Measurements from ENCODE around the gene SPAG16. TPM values are rescaled to one million over a fixed set of nuclear protein-coding genes. Genes with fewer than 3 reads are reported as not detected.

The SPAG16 gene
- total and polyA plus RNA-seq, 2 donors (not counting 1 experiment from before 2014, with no cell fraction given), result 3.4 to 8.6 TPM

GRCh38 chr2:213491376-213491775 lies 207.1 kb downstream of the SPAG16 start:
- no peaks in the 10 kb centered on the region for H3K9me3 Mint-ChIP-seq (ENCODE audit: insufficient read depth)
- ChIA-PET POLR2A (no interaction called here), CTCF (no interaction called here)
- H3K4me3 ChIP-seq (ENCODE audit: control extremely low read depth in 1 of 5, extremely low read depth in 1 of 5, insufficient read depth in 1 of 5, low read depth in 2 of 5, low read length in 4 of 5), result no peak overlapping the region
- H3K9ac ChIP-seq (ENCODE audit: low read length), result no peak overlapping the region
- no peaks in the 10 kb centered on the region for H3K4me1 ChIP-seq (ENCODE audit: control insufficient read depth in 2 of 2, insufficient read depth in 2 of 2, low read length in 2 of 2)
- no peak overlapping the region for H2AFZ ChIP-seq (ENCODE audit: insufficient read depth, low read depth, low read length, poor library complexity, severe bottlenecking)
- no peak for ATAC-seq (ENCODE audit: low read depth)
- intact Hi-C loops (cut with micrococcal nuclease), result no loop called here
- H3K27me3 Mint-ChIP-seq, result no peaks in the 10 kb centered on the region
- no peak overlapping the region for H3K4me2 ChIP-seq (replicated peaks; ENCODE audit: low read depth, low read length, poor library complexity, severe bottlenecking)
- no peaks in the 10 kb centered on the region for H3K36me3 ChIP-seq (replicated peaks in 1 of 2; ENCODE audit: control extremely low read depth in 1 of 2, control insufficient read depth in 1 of 2, extremely low read depth in 1 of 2, insufficient read depth in 2 of 2, low read length in 1 of 2)
- no peaks in the 10 kb centered on the region for H3K79me2 ChIP-seq (ENCODE audit: control insufficient read depth, insufficient read depth, low read length)
- H3K27ac ChIP-seq (ENCODE audit: low read length in 2 of 2), result no peak overlapping the region
- TF ChIP-seq EZH2 (IDR thresholded peaks at IDR 0.05; ENCODE audit: borderline replicate concordance, insufficient read depth, low read depth, low read length, poor library complexity, severe bottlenecking), result no peak
- TF ChIP-seq, protein P1, sequence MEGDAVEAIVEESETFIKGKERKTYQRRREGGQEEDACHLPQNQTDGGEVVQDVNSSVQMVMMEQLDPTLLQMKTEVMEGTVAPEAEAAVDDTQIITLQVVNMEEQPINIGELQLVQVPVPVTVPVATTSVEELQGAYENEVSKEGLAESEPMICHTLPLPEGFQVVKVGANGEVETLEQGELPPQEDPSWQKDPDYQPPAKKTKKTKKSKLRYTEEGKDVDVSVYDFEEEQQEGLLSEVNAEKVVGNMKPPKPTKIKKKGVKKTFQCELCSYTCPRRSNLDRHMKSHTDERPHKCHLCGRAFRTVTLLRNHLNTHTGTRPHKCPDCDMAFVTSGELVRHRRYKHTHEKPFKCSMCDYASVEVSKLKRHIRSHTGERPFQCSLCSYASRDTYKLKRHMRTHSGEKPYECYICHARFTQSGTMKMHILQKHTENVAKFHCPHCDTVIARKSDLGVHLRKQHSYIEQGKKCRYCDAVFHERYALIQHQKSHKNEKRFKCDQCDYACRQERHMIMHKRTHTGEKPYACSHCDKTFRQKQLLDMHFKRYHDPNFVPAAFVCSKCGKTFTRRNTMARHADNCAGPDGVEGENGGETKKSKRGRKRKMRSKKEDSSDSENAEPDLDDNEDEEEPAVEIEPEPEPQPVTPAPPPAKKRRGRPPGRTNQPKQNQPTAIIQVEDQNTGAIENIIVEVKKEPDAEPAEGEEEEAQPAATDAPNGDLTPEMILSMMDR (IDR thresholded peaks at IDR 0.05), result no peak
- no peaks in the 10 kb centered on the region for H3K27me3 ChIP-seq (replicated peaks in 1 of 4; ENCODE audit: control extremely low read depth in 1 of 4, control insufficient read depth in 3 of 4, insufficient read depth in 4 of 4, low read length in 3 of 4)
- no peaks in the 10 kb centered on the region for H3K4me1 Mint-ChIP-seq
- no peaks in the 10 kb centered on the region for H4K20me1 ChIP-seq (ENCODE audit: control insufficient read depth, insufficient read depth, low read length, poor library complexity, severe bottlenecking)
- no peak overlapping the region for H3K27ac Mint-ChIP-seq
- no peak for DNase-seq
- H3K4me3 Mint-ChIP-seq, result no peak overlapping the region
- H3K9me3 ChIP-seq (ENCODE audit: control extremely low read depth in 1 of 3, control insufficient read depth in 2 of 3, insufficient read depth in 1 of 3, low read length in 2 of 3), result no peaks in the 10 kb centered on the region
- 80% methylated on average over 1 of the region's 1 CpG for WGBS (ENCODE audit: insufficient coverage)

GRCh38 chr2:213496226-213496625 lies 212.0 kb downstream of the SPAG16 start:
- Mint-ChIP-seq H3K27ac (no peak overlapping the region), H3K4me3 (no peak overlapping the region), H3K4me1 (no peaks in the 10 kb centered on the region), H3K9me3 (ENCODE audit: insufficient read depth) (no peaks in the 10 kb centered on the region), H3K27me3 (no peaks in the 10 kb centered on the region)
- no peaks in the 10 kb centered on the region for H4K20me1 ChIP-seq (ENCODE audit: control insufficient read depth, insufficient read depth, low read length, poor library complexity, severe bottlenecking)
- CTCF ChIA-PET, result no interaction called here
- no peak overlapping the region for H3K9ac ChIP-seq (ENCODE audit: low read length)
- ATAC-seq (ENCODE audit: low read depth) (no peak), DNase-seq (no peak)
- no peaks in the 10 kb centered on the region for H3K79me2 ChIP-seq (ENCODE audit: control insufficient read depth, insufficient read depth, low read length)
- H3K4me3 ChIP-seq (ENCODE audit: control extremely low read depth in 1 of 5, extremely low read depth in 1 of 5, insufficient read depth in 1 of 5, low read depth in 2 of 5, low read length in 4 of 5), result no peak overlapping the region
- intact Hi-C loops (cut with micrococcal nuclease), result no loop called here
- WGBS (ENCODE audit: insufficient coverage), result 56% methylated on average over 1 of the region's 2 CpGs
- H3K27ac ChIP-seq (ENCODE audit: low read length in 2 of 2), result no peak overlapping the region
- no peak overlapping the region for H3K4me2 ChIP-seq (replicated peaks; ENCODE audit: low read depth, low read length, poor library complexity, severe bottlenecking)
- TF ChIP-seq EZH2 (IDR thresholded peaks at IDR 0.05; ENCODE audit: borderline replicate concordance, insufficient read depth, low read depth, low read length, poor library complexity, severe bottlenecking), result no peak
- TF ChIP-seq, protein P1 (IDR thresholded peaks at IDR 0.05), result no peak
- POLR2A ChIA-PET, result no interaction called here
- H2AFZ ChIP-seq (ENCODE audit: insufficient read depth, low read depth, low read length, poor library complexity, severe bottlenecking), result no peak overlapping the region
- no peaks in the 10 kb centered on the region for H3K27me3 ChIP-seq (replicated peaks in 1 of 4; ENCODE audit: control extremely low read depth in 1 of 4, control insufficient read depth in 3 of 4, insufficient read depth in 4 of 4, low read length in 3 of 4)
- no peaks in the 10 kb centered on the region for H3K9me3 ChIP-seq (ENCODE audit: control extremely low read depth in 1 of 3, control insufficient read depth in 2 of 3, insufficient read depth in 1 of 3, low read length in 2 of 3)
- H3K4me1 ChIP-seq (ENCODE audit: control insufficient read depth in 2 of 2, insufficient read depth in 2 of 2, low read length in 2 of 2), result no peaks in the 10 kb centered on the region
- no peaks in the 10 kb centered on the region for H3K36me3 ChIP-seq (replicated peaks in 1 of 2; ENCODE audit: control extremely low read depth in 1 of 2, control insufficient read depth in 1 of 2, extremely low read depth in 1 of 2, insufficient read depth in 2 of 2, low read length in 1 of 2)

All from B cell (primary cell).